ENCODE results near the gene LRRC4B.
"Not testable (repeated sequence)": the region's sequence is repeated elsewhere in the genome, so short reads cannot be mapped to it uniquely, and the experiment has no call there.

LRRC4B gene

DNA sequence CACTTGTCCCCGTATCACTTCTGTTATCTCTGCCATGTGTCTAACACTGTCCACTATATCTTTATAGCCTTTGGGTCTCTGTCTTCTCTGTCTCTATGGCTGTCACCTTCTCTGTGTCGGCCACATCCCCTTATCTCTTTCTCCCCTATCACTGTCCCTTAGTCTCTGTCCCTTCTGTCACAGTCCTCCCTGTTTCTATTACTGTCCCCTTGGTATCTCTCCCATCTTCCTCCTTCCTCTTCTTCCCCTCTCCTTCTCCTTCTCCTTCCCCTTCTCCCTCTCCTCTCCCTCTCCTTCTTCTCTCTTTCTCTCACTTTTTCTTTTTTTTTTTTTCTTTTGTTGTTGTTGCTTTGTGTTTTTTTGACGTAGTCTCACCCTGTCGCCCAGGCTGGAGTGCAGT is 34.7 kb upstream of the LRRC4B start:
- TF ChIP-seq, protein P1, sequence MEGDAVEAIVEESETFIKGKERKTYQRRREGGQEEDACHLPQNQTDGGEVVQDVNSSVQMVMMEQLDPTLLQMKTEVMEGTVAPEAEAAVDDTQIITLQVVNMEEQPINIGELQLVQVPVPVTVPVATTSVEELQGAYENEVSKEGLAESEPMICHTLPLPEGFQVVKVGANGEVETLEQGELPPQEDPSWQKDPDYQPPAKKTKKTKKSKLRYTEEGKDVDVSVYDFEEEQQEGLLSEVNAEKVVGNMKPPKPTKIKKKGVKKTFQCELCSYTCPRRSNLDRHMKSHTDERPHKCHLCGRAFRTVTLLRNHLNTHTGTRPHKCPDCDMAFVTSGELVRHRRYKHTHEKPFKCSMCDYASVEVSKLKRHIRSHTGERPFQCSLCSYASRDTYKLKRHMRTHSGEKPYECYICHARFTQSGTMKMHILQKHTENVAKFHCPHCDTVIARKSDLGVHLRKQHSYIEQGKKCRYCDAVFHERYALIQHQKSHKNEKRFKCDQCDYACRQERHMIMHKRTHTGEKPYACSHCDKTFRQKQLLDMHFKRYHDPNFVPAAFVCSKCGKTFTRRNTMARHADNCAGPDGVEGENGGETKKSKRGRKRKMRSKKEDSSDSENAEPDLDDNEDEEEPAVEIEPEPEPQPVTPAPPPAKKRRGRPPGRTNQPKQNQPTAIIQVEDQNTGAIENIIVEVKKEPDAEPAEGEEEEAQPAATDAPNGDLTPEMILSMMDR (conservative IDR thresholded peaks at IDR 0.05; ENCODE audit: low read depth), result no peak
- POLR2A ChIA-PET (ENCODE audit: low non-redundant PET), result no interaction called here
- no peak overlapping the region for H3K27ac ChIP-seq
- DNase-seq (ENCODE audit: low spot score), result no peak
- CTCF ChIA-PET, result no interaction called here

GRCh38 chr19:50602496-50602895 is 34.3 kb upstream of the LRRC4B start:
- H3K27ac ChIP-seq, result no peak overlapping the region
- DNase-seq (ENCODE audit: low spot score), result no peak
- ChIA-PET CTCF (no interaction called here), POLR2A (ENCODE audit: low non-redundant PET) (no interaction called here)
- TF ChIP-seq, protein P1 (conservative IDR thresholded peaks at IDR 0.05; ENCODE audit: low read depth), result no peak

DNA sequence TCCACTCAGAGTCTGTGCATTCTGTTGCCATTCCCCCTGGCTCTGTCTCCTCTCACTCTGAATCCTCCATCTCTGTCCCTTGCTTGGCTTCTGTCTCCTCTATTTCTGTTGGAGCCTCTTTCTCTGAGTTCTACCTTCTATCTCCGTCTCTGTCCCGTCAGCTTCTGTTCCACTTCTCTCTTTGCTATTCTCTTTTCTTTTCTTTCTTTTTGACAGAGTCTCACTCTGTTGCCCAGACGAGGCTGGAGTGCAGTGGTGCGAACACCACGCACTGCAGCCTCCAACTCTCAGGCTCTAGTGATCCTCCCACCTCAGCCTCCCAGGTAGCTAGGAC is 33.8 kb upstream of the LRRC4B start:
- TF ChIP-seq, protein P1 (conservative IDR thresholded peaks at IDR 0.05; ENCODE audit: low read depth), result no peak
- no peak for DNase-seq (ENCODE audit: low spot score)
- ChIA-PET POLR2A (ENCODE audit: low non-redundant PET) (no interaction called here), CTCF (no interaction called here)
- no peak overlapping the region for H3K27ac ChIP-seq

GRCh38 chr19:50601407-50602088 is 33.3 kb upstream of the LRRC4B start:
- ChIA-PET CTCF (interaction anchor here (0.7 kb wide), 1 partner anchor 46 kb away, joined by 3 read pairs; no protein-coding TSS in a partner anchor), POLR2A (ENCODE audit: low non-redundant PET) (no interaction called here)
- no peak for DNase-seq (ENCODE audit: low spot score)
- no peak overlapping the region for H3K27ac ChIP-seq
- TF ChIP-seq, protein P1 (conservative IDR thresholded peaks at IDR 0.05; ENCODE audit: low read depth), result no peak

GRCh38 chr19:50599427-50599826 is 31.2 kb upstream of the LRRC4B start:
- H3K27ac ChIP-seq, result no peak overlapping the region
- ChIA-PET POLR2A (ENCODE audit: low non-redundant PET) (no interaction called here), CTCF (interaction anchor here (0.7 to 0.8 kb wide), 2 partner anchors 30 to 62 kb away, joined by 3 to 4 read pairs; no protein-coding TSS in a partner anchor)
- DNase-seq (ENCODE audit: low spot score), result no peak
- TF ChIP-seq, protein P1 (conservative IDR thresholded peaks at IDR 0.05; ENCODE audit: low read depth), result no peak

- H3K27ac ChIP-seq, result no peak overlapping the region
- ChIA-PET POLR2A (ENCODE audit: low non-redundant PET) (no interaction called here), CTCF (no interaction called here)
- TF ChIP-seq, protein P1 (conservative IDR thresholded peaks at IDR 0.05; ENCODE audit: low read depth), result no peak
- no peak for DNase-seq (ENCODE audit: low spot score)
These were observed 22.0 kb upstream of the LRRC4B start for GRCh38 chr19:50590191-50590590.

DNA sequence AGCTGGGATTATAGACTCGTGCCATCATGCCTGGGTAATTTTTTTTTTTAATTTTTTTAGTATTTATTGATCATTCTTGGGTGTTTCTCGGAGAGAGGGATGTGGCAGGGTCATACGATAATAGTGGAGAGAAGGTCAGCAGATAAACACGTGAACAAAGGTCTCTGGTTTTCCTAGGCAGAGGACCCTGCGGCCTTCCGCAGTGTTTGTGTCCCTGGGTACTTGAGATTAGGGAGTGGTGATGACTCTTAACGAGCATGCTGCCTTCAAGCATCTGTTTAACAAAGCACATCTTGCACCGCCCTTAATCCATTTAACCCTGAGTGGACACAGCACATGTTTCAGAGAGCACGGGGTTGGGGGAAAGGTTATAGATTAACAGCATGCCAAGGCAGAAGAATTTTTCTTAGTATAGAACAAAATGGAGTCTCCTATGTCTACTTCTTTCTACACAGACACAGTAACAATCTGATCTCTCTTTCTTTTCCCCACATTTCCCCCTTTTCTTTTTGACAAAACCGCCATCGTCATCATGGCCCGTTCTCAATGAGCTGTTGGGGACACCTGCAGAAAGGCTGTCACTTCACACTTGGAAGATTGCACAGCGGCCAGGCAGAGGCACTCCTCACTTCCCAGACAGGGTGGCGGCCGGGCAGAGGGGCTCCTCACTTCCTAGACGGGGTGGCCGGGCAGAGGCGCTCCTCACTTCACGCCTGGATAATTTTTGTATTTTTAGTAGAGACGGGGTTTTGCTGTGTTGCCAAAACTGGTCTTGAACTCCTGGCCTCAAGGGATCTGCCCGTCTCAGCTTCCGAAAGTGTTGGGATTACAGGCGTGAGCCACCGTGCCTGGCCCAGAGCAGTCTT is 13.8 kb upstream of the LRRC4B start:
- DNase-seq (ENCODE audit: low spot score); CTCF ChIA-PET; H3K27ac ChIP-seq: not testable (repeated sequence)
- POLR2A ChIA-PET (ENCODE audit: low non-redundant PET), result interaction anchor here (0.6 kb wide), 1 partner anchor 682 kb away, joined by 3 read pairs; no protein-coding TSS in a partner anchor

Data from RWPE1 (cell line).